A673 (cell line): Measurements from ENCODE around the gene ARHGAP35. TPM values are rescaled to one million over a fixed set of nuclear protein-coding genes. Genes with fewer than 3 reads are reported as not detected.
A peak's percentile ranks its signal among the peaks of the same experiment; 100 is the strongest.
"Not testable (repeated sequence)": the region's sequence is repeated elsewhere in the genome, so short reads cannot be mapped to it uniquely, and the experiment has no call there.

ENCODE experiments used
- BruUV-seq: library from RNA; stranded (reverse); fragments of 400-500 nt; replicated peaks from 2 replicates; lab custom pipeline; 2021; lab: Mats Ljungman, UMichigan
- CTCF ChIA-PET: fragments of 300-600 bp; sonication (Branson Sonifier 250); formaldehyde crosslinking; loops from one replicate; lab custom pipeline; 2022; ENCODE audit warnings: antibody characterized with exemption; lab: Charles Lee
- POLR2A ChIA-PET: fragments of 300-600 bp; sonication (Branson Sonifier 250); formaldehyde crosslinking; loops from one replicate; lab custom pipeline; 2022; ENCODE audit warnings: antibody characterized with exemption; ENCODE audit not compliant: low non-redundant PET; lab: Charles Lee
- DNase-seq: peaks from one replicate; pipeline ENCODE4 v3.0.0-alpha.2; 2015; ENCODE audit warnings: low spot score
- H3K27ac ChIP-seq: fragments of 200-600 bp; sonication (generic); 2 replicates; pipeline ENCODE4 v1.5.1; 2016; ENCODE audit warnings: mixed run types, low read depth, mild to moderate bottlenecking, mixed read lengths, antibody characterized with exemption, low read length; ENCODE audit not compliant: poor library complexity, severe bottlenecking
- H3K27me3 ChIP-seq: fragments of 200-600 bp; sonication (generic); replicated peaks from 2 replicates; pipeline ENCODE4 v1.6.1; 2017; ENCODE audit warnings: mixed run types, low read depth, mild to moderate bottlenecking, mixed read lengths, antibody characterized with exemption, low read length; ENCODE audit not compliant: insufficient read depth, poor library complexity
- H3K36me3 ChIP-seq: fragments of 200-600 bp; sonication (generic); 2 replicates; pipeline ENCODE4 v1.6.1; 2016; ENCODE audit warnings: mixed run types, mild to moderate bottlenecking, mixed read lengths, antibody characterized with exemption, low read length; ENCODE audit not compliant: insufficient read depth, poor library complexity, severe bottlenecking
- H3K4me1 ChIP-seq: fragments of 200-600 bp; sonication (generic); 2 replicates; pipeline ENCODE4 v1.6.1; 2017; ENCODE audit warnings: mixed run types, mild to moderate bottlenecking, mixed read lengths, antibody characterized with exemption, low read length; ENCODE audit not compliant: insufficient read depth, poor library complexity, severe bottlenecking
- H3K4me3 ChIP-seq: fragments of 200-600 bp; sonication (generic); 2 replicates; pipeline ENCODE4 v1.5.1; 2016; ENCODE audit warnings: low read depth, mixed run types, mild to moderate bottlenecking, mixed read lengths, low read length; ENCODE audit not compliant: poor library complexity, severe bottlenecking
- H3K9me3 ChIP-seq: fragments of 200-600 bp; sonication (generic); 2 replicates; pipeline ENCODE4 v1.6.1; 2016; ENCODE audit warnings: mixed run types, low read depth, mild to moderate bottlenecking, mixed read lengths, antibody characterized with exemption, low read length; ENCODE audit not compliant: poor library complexity, severe bottlenecking
- CTCF ChIP-seq: fragments of 300-800, 200-600 bp; sonication (generic); conservative IDR thresholded peaks from 2 replicates; pipeline ENCODE4 v1.5.1; 2017; ENCODE audit warnings: low read depth, mild to moderate bottlenecking, antibody characterized with exemption, low read length, moderate library complexity, mixed read lengths
- EZH2 ChIP-seq: fragments of 200-600 bp; sonication (generic); IDR thresholded peaks from 2 replicates; pipeline ENCODE4 v1.6.1; 2017; ENCODE audit warnings: borderline replicate concordance, low read depth, mild to moderate bottlenecking, mixed read lengths, antibody characterized with exemption, low read length; ENCODE audit not compliant: poor library complexity, severe bottlenecking
- intact Hi-C: fragments of 100-400 bp; cut with micrococcal nuclease; formaldehyde crosslinking; loops from one replicate; pipeline ENCODE4 v1.10.0; 2022; ENCODE audit not compliant: unreplicated experiment
- total RNA-seq: library from RNA; stranded (reverse); gene quantifications from 2 replicates; pipeline ENCODE4 v1.2.3, GENCODE V29; 2021

Gene ARHGAP35
- total RNA-seq, 1 experiment from 2014 or later: 76.7 TPM

GRCh38 chr19:46821512-46822409 lies 39.0 kb upstream of the ARHGAP35 start:
- no TSS peak for BruUV-seq
- no peak for DNase-seq
- H3K4me3 ChIP-seq: no peak overlapping the region
- H3K27me3 ChIP-seq: no peaks in the 10 kb centered on the region
- TF ChIP-seq EZH2 (no peak), CTCF (no peak)
- POLR2A ChIA-PET: no interaction called here
- H3K27ac ChIP-seq: no peak overlapping the region
- CTCF ChIA-PET: no interaction called here
- H3K9me3 ChIP-seq: no peaks in the 10 kb centered on the region
- no peaks in the 10 kb centered on the region for H3K36me3 ChIP-seq
- H3K4me1 ChIP-seq: peaks cover 3% of the 10 kb centered on the region
- intact Hi-C loops: no loop called here

GRCh38 chr19:46822410-46822787 lies 38.4 kb upstream of the ARHGAP35 start:
- CTCF ChIA-PET, H3K4me1 ChIP-seq, POLR2A ChIA-PET, H3K27me3 ChIP-seq, H3K4me3 ChIP-seq, DNase-seq, intact Hi-C loops, BruUV-seq, H3K36me3 ChIP-seq, H3K9me3 ChIP-seq, H3K27ac ChIP-seq: not testable (repeated sequence)

- BruUV-seq: no TSS peak
- Histone ChIP-seq H3K4me1 (peaks cover 3% of the 10 kb centered on the region), H3K27me3 (no peaks in the 10 kb centered on the region), H3K36me3 (no peaks in the 10 kb centered on the region), H3K9me3 (no peaks in the 10 kb centered on the region), H3K4me3 (no peak overlapping the region), H3K27ac (no peak overlapping the region)
- intact Hi-C loops: no loop called here
- peak; percentile 46 for DNase-seq
- TF ChIP-seq EZH2: no peak
- peak; percentile 30; the same call in 1 of the 2 replicates for TF ChIP-seq CTCF
- CTCF ChIA-PET: no interaction called here
- POLR2A ChIA-PET: no interaction called here
Measured at GRCh38 chr19:46823049-46823448, 37.7 kb upstream of the ARHGAP35 start.
